HG03064 (cell line): ENCODE data around the gene PDLIM1.
"Not testable (repeated sequence)": the region's sequence is repeated elsewhere in the genome, so short reads cannot be mapped to it uniquely, and the experiment has no call there.

Experiments used
- ATAC-seq: cut with Tn5 transposase; IDR thresholded peaks from one replicate; pipeline ENCODE4 v1.9.1; 2021; ENCODE audit warnings: low read depth; ENCODE audit not compliant: unreplicated experiment

Gene PDLIM1

GRCh38 chr10:95245425-95246055, 45.3 kb downstream of the PDLIM1 start:
- ATAC-seq: peak; percentile 82

- ATAC-seq: no peak
These were observed 46.7 kb downstream of the PDLIM1 start for GRCh38 chr10:95244152-95244551.

- ATAC-seq: no peak
These were observed 47.5 kb downstream of the PDLIM1 start for GRCh38 chr10:95243318-95243617.

GRCh38 chr10:95242581-95243317, 48.1 kb downstream of the PDLIM1 start:
- ATAC-seq: no peak

- ATAC-seq: no peak
These were observed 49.3 kb downstream of the PDLIM1 start for GRCh38 chr10:95241533-95241932.

GRCh38 chr10:95240811-95241210, 50.0 kb downstream of the PDLIM1 start:
- ATAC-seq: no peak

- ATAC-seq: not testable (repeated sequence)
These were observed 50.7 kb downstream of the PDLIM1 start for GRCh38 chr10:95240096-95240495.

GRCh38 chr10:95237376-95238170, 53.2 kb downstream of the PDLIM1 start:
- ATAC-seq: no peak

- ATAC-seq: peak; percentile 98
These were observed 54.5 kb downstream of the PDLIM1 start for GRCh38 chr10:95236068-95236903.

- no peak for ATAC-seq
These were observed 55.1 kb downstream of the PDLIM1 start for GRCh38 chr10:95235676-95236067.

GRCh38 chr10:95234951-95235350, 55.9 kb downstream of the PDLIM1 start:
- no peak for ATAC-seq

- ATAC-seq: no peak
These were observed 57.3 kb downstream of the PDLIM1 start for GRCh38 chr10:95233377-95234034.

- peak; percentile 75 for ATAC-seq
These were observed 59.9 kb downstream of the PDLIM1 start for GRCh38 chr10:95230677-95231586.

GRCh38 chr10:95229724-95230627, 60.8 kb downstream of the PDLIM1 start:
- no peak for ATAC-seq

GRCh38 chr10:95228934-95229723, 61.7 kb downstream of the PDLIM1 start:
- not testable (repeated sequence) for ATAC-seq

- no peak for ATAC-seq
These were observed 65.7 kb downstream of the PDLIM1 start for GRCh38 chr10:95225136-95225535.

- no peak for ATAC-seq
These were observed 69.7 kb downstream of the PDLIM1 start for GRCh38 chr10:95221124-95221523.
